ENCODE measurements around the gene LRRC8D. TPM values are rescaled to one million over a fixed set of nuclear protein-coding genes. Genes with fewer than 3 reads are reported as not detected.

The LRRC8D gene
- total RNA-seq, 2 experiments from 2014 or later: 14.4 to 15.0 TPM

GRCh38 chr1:89943846-89944781 lies 123.3 kb downstream of the LRRC8D start:
- CTCF ChIA-PET: interaction anchor here (0.9 kb wide), 1 partner anchor 23 kb away, joined by 3 read pairs; no protein-coding TSS in a partner anchor
- no peaks in the 10 kb centered on the region for H3K9me3 Mint-ChIP-seq
- H3K4me3 Mint-ChIP-seq: no peak overlapping the region
- DNase-seq: no peak
- no peaks in the 10 kb centered on the region for H3K27me3 Mint-ChIP-seq (ENCODE audit: low read depth)
- intact Hi-C loops (cut with micrococcal nuclease): no loop called here
- H3K4me1 Mint-ChIP-seq (ENCODE audit: low read depth): no peaks in the 10 kb centered on the region
- H3K36me3 Mint-ChIP-seq (ENCODE audit: low read depth): peaks cover 1% of the 10 kb centered on the region
- H3K27ac Mint-ChIP-seq: no peak overlapping the region

- H3K4me3 Mint-ChIP-seq: no peak overlapping the region
- DNase-seq: peak; percentile 28
- H3K9me3 Mint-ChIP-seq: no peaks in the 10 kb centered on the region
- H3K27ac Mint-ChIP-seq: no peak overlapping the region
- H3K36me3 Mint-ChIP-seq (ENCODE audit: low read depth): no peaks in the 10 kb centered on the region
- H3K4me1 Mint-ChIP-seq (ENCODE audit: low read depth): no peaks in the 10 kb centered on the region
- CTCF ChIA-PET: no interaction called here
- intact Hi-C loops (cut with micrococcal nuclease): no loop called here
- no peaks in the 10 kb centered on the region for H3K27me3 Mint-ChIP-seq (ENCODE audit: low read depth)
Measured at GRCh38 chr1:89945852-89946476, 125.1 kb downstream of the LRRC8D start.

- Mint-ChIP-seq H3K4me3 (no peak overlapping the region), H3K27ac (no peak overlapping the region), H3K9me3 (no peaks in the 10 kb centered on the region), H3K4me1 (ENCODE audit: low read depth) (no peaks in the 10 kb centered on the region), H3K27me3 (ENCODE audit: low read depth) (no peaks in the 10 kb centered on the region), H3K36me3 (ENCODE audit: low read depth) (no peaks in the 10 kb centered on the region)
- intact Hi-C loops (cut with micrococcal nuclease): no loop called here
- CTCF ChIA-PET: no interaction called here
- DNase-seq: no peak
Measured at GRCh38 chr1:89946532-89946931, 125.7 kb downstream of the LRRC8D start.

- Mint-ChIP-seq H3K9me3 (no peaks in the 10 kb centered on the region), H3K27ac (no peak overlapping the region), H3K4me3 (no peak overlapping the region), H3K36me3 (ENCODE audit: low read depth) (no peaks in the 10 kb centered on the region), H3K4me1 (ENCODE audit: low read depth) (peaks cover 4% of the 10 kb centered on the region), H3K27me3 (ENCODE audit: low read depth) (no peaks in the 10 kb centered on the region)
- CTCF ChIA-PET: interaction anchor here (0.6 kb wide), 1 partner anchor 37 kb away, joined by 4 read pairs; no protein-coding TSS in a partner anchor
- intact Hi-C loops (cut with micrococcal nuclease): no loop called here
- no peak for DNase-seq
Measured at GRCh38 chr1:89948722-89949345, 128.0 kb downstream of the LRRC8D start.

GRCh38 chr1:89949991-89950624 lies 129.3 kb downstream of the LRRC8D start:
- H3K36me3 Mint-ChIP-seq (ENCODE audit: low read depth): no peaks in the 10 kb centered on the region
- no peaks in the 10 kb centered on the region for H3K9me3 Mint-ChIP-seq
- intact Hi-C loops (cut with micrococcal nuclease): no loop called here
- H3K4me3 Mint-ChIP-seq: no peak overlapping the region
- H3K27me3 Mint-ChIP-seq (ENCODE audit: low read depth): no peaks in the 10 kb centered on the region
- no peak for DNase-seq
- H3K27ac Mint-ChIP-seq: no peak overlapping the region
- peaks cover 4% of the 10 kb centered on the region for H3K4me1 Mint-ChIP-seq (ENCODE audit: low read depth)
- CTCF ChIA-PET: interaction anchor here (0.7 to 0.8 kb wide), 2 partner anchors 148 to 176 kb away, joined by 4 to 6 read pairs; no protein-coding TSS in a partner anchor

- Mint-ChIP-seq H3K4me1 (ENCODE audit: low read depth) (peaks cover 4% of the 10 kb centered on the region), H3K36me3 (ENCODE audit: low read depth) (no peaks in the 10 kb centered on the region), H3K27ac (no peak overlapping the region), H3K9me3 (no peaks in the 10 kb centered on the region), H3K27me3 (ENCODE audit: low read depth) (no peaks in the 10 kb centered on the region), H3K4me3 (no peak overlapping the region)
- intact Hi-C loops (cut with micrococcal nuclease): no loop called here
- CTCF ChIA-PET: interaction anchor here (0.7 to 0.8 kb wide), 2 partner anchors 149 to 177 kb away, joined by 4 to 6 read pairs; no protein-coding TSS in a partner anchor
- DNase-seq: no peak
Measured at GRCh38 chr1:89950703-89951102, 129.9 kb downstream of the LRRC8D start.

- CTCF ChIA-PET: interaction anchor here (0.7 kb wide), 1 partner anchor 47 kb away, joined by 6 read pairs; no protein-coding TSS in a partner anchor
- H3K4me1 Mint-ChIP-seq (ENCODE audit: low read depth): peaks cover 8% of the 10 kb centered on the region
- no peaks in the 10 kb centered on the region for H3K27me3 Mint-ChIP-seq (ENCODE audit: low read depth)
- H3K36me3 Mint-ChIP-seq (ENCODE audit: low read depth): no peaks in the 10 kb centered on the region
- H3K9me3 Mint-ChIP-seq: no peaks in the 10 kb centered on the region
- intact Hi-C loops (cut with micrococcal nuclease): no loop called here
- no peak for DNase-seq
- H3K4me3 Mint-ChIP-seq: no peak overlapping the region
- no peak overlapping the region for H3K27ac Mint-ChIP-seq
Measured at GRCh38 chr1:89951766-89952604, 131.2 kb downstream of the LRRC8D start.

GRCh38 chr1:89952605-89953130 lies 131.8 kb downstream of the LRRC8D start:
- H3K36me3 Mint-ChIP-seq (ENCODE audit: low read depth): no peaks in the 10 kb centered on the region
- no peaks in the 10 kb centered on the region for H3K9me3 Mint-ChIP-seq
- no peak overlapping the region for H3K27ac Mint-ChIP-seq
- no peaks in the 10 kb centered on the region for H3K27me3 Mint-ChIP-seq (ENCODE audit: low read depth)
- peaks cover 13% of the 10 kb centered on the region for H3K4me1 Mint-ChIP-seq (ENCODE audit: low read depth)
- H3K4me3 Mint-ChIP-seq: no peak overlapping the region
- DNase-seq: no peak
- CTCF ChIA-PET: interaction anchor here (0.7 to 1.6 kb wide), 2 partner anchors 48 to 150 kb away, joined by 4 to 6 read pairs; no protein-coding TSS in a partner anchor
- intact Hi-C loops (cut with micrococcal nuclease): loop anchor here (1.0 kb wide), 5 partner anchors 35 to 469 kb away; no protein-coding TSS in a partner anchor

- H3K27ac Mint-ChIP-seq: no peak overlapping the region
- H3K9me3 Mint-ChIP-seq: no peaks in the 10 kb centered on the region
- intact Hi-C loops (cut with micrococcal nuclease): loop anchor here (1.0 kb wide), 5 partner anchors 34 to 470 kb away; no protein-coding TSS in a partner anchor
- H3K36me3 Mint-ChIP-seq (ENCODE audit: low read depth): no peaks in the 10 kb centered on the region
- DNase-seq: peak; percentile 66
- CTCF ChIA-PET: interaction anchor here (1.6 kb wide), 1 partner anchor 150 kb away, joined by 4 read pairs; no protein-coding TSS in a partner anchor
- peaks cover 18% of the 10 kb centered on the region for H3K4me1 Mint-ChIP-seq (ENCODE audit: low read depth)
- H3K4me3 Mint-ChIP-seq: no peak overlapping the region
- H3K27me3 Mint-ChIP-seq (ENCODE audit: low read depth): no peaks in the 10 kb centered on the region
Measured at GRCh38 chr1:89953131-89953626, 132.3 kb downstream of the LRRC8D start.

- intact Hi-C loops (cut with micrococcal nuclease): loop anchor here (1.0 kb wide), 5 partner anchors 33 to 471 kb away; no protein-coding TSS in a partner anchor
- DNase-seq: no peak
- no peak overlapping the region for H3K27ac Mint-ChIP-seq
- CTCF ChIA-PET: interaction anchor here (0.6 to 1.6 kb wide), 2 partner anchors 50 to 151 kb away, joined by 3 to 4 read pairs; no protein-coding TSS in a partner anchor
- H3K27me3 Mint-ChIP-seq (ENCODE audit: low read depth): no peaks in the 10 kb centered on the region
- peaks cover 25% of the 10 kb centered on the region for H3K4me1 Mint-ChIP-seq (ENCODE audit: low read depth)
- no peaks in the 10 kb centered on the region for H3K36me3 Mint-ChIP-seq (ENCODE audit: low read depth)
- no peak overlapping the region for H3K4me3 Mint-ChIP-seq
- H3K9me3 Mint-ChIP-seq: no peaks in the 10 kb centered on the region
Measured at GRCh38 chr1:89953929-89954328, 133.1 kb downstream of the LRRC8D start.

- H3K4me3 Mint-ChIP-seq: no peak overlapping the region
Measured at GRCh38 chr1:89954401-89954800, 133.6 kb downstream of the LRRC8D start.

More at GRCh38 chr1:89954401-89954800, 133.6 kb downstream of the LRRC8D start:
- DNase-seq: no peak
- intact Hi-C loops (cut with micrococcal nuclease): no loop called here
- Mint-ChIP-seq H3K4me1 (ENCODE audit: low read depth) (peaks cover 27% of the 10 kb centered on the region), H3K36me3 (ENCODE audit: low read depth) (no peaks in the 10 kb centered on the region), H3K27me3 (ENCODE audit: low read depth) (no peaks in the 10 kb centered on the region), H3K9me3 (no peaks in the 10 kb centered on the region), H3K27ac (no peak overlapping the region)
- CTCF ChIA-PET: interaction anchor here (0.6 kb wide), 1 partner anchor 49 kb away, joined by 3 read pairs; no protein-coding TSS in a partner anchor
